Panc1 (cell line): ENCODE results near the gene SART1. TPM values are rescaled to one million over a fixed set of nuclear protein-coding genes. Genes with fewer than 3 reads are reported as not detected.
A peak's percentile ranks its signal among the peaks of the same experiment; 100 is the strongest.

Experiments used
- ATAC-seq: fragments of 200-7000 bp; cut with Tn5 transposase; 2 replicates; pipeline ENCODE4 v1.9.1; 2020; ENCODE audit warnings: mild to moderate bottlenecking, moderate library complexity
- BruUV-seq: library from RNA; stranded (reverse); fragments of 400-500 nt; replicated peaks from 2 replicates; lab custom pipeline; 2021; lab: Mats Ljungman, UMichigan
- CTCF ChIA-PET: fragments of 300-600 bp; sonication (Branson Sonifier 250); formaldehyde crosslinking; loops from one replicate; lab custom pipeline; 2022; ENCODE audit warnings: antibody characterized with exemption; lab: Charles Lee
- POLR2A ChIA-PET: fragments of 300-600 bp; sonication (Branson Sonifier 250); formaldehyde crosslinking; loops from one replicate; lab custom pipeline; 2022; ENCODE audit warnings: antibody characterized with exemption; lab: Charles Lee
- DNase-seq: peaks from one replicate; pipeline ENCODE4 v3.0.0-alpha.2; 2010; ENCODE audit warnings: low read depth, low spot score
- H3K27ac ChIP-seq: 2 replicates; pipeline ENCODE4 v1.5.1; 2011; ENCODE audit warnings: mild to moderate bottlenecking, low read length, inconsistent platforms
- H3K27me3 ChIP-seq: fragments of 200-500 bp; sonication (Bioruptor generic); 2 replicates; pipeline ENCODE4 v1.6.0; 2014; ENCODE audit warnings: low read length, inconsistent platforms; ENCODE audit not compliant: control insufficient read depth, insufficient read depth
- H3K36me3 ChIP-seq: fragments of 200-500 bp; sonication (Bioruptor generic); 2 replicates; pipeline ENCODE4 v1.5.1; 2014; ENCODE audit warnings: inconsistent platforms, mild to moderate bottlenecking, low read length, moderate library complexity; ENCODE audit not compliant: control insufficient read depth, insufficient read depth
- H3K4me1 ChIP-seq: 2 replicates; pipeline ENCODE4 v1.5.1; 2011; ENCODE audit warnings: inconsistent platforms, mild to moderate bottlenecking, low read length, moderate library complexity; ENCODE audit not compliant: control insufficient read depth, insufficient read depth
- H3K4me3 ChIP-seq, 2 experiments: 2 replicates each; pipeline ENCODE4 v1.5.1; 2011 to 2012; ENCODE audit warnings: low read depth in 2 of 2, low read length in 2 of 2, mild to moderate bottlenecking in 2 of 2, inconsistent platforms in 1 of 2, moderate library complexity in 1 of 2
- H3K9me3 ChIP-seq: fragments of 200-500 bp; sonication (Bioruptor generic); 2 replicates; pipeline ENCODE4 v1.5.1; 2014; ENCODE audit warnings: low read depth, mild to moderate bottlenecking, inconsistent platforms, low read length, moderate library complexity; ENCODE audit not compliant: control insufficient read depth, insufficient read depth
- CTCF ChIP-seq: fragments of 450-650 bp; IDR thresholded peaks from 2 replicates; pipeline ENCODE4 v1.5.1; 2017; ENCODE audit warnings: mild to moderate bottlenecking
- POLR2AphosphoS5 ChIP-seq: IDR thresholded peaks from 2 replicates; pipeline ENCODE4 v1.6.1; 2012; ENCODE audit warnings: mild to moderate bottlenecking, low read depth, low read length, moderate library complexity
- REST ChIP-seq, 2 experiments: IDR thresholded peaks; 2 replicates each; pipeline ENCODE4 v1.6.1; 2011 to 2012; ENCODE audit warnings: low read depth in 2 of 2, control low read depth in 1 of 2, low read length in 1 of 2, mild to moderate bottlenecking in 1 of 2, moderate library complexity in 1 of 2; ENCODE audit not compliant: insufficient read depth in 1 of 2
- SIN3A ChIP-seq: IDR thresholded peaks from 2 replicates; pipeline ENCODE4 v1.6.1; 2012; ENCODE audit warnings: low read depth, mild to moderate bottlenecking, low read length, moderate library complexity, borderline replicate concordance; ENCODE audit not compliant: insufficient read depth
- TCF7L2 ChIP-seq: IDR thresholded peaks from 2 replicates; pipeline ENCODE4 v1.6.1; 2011; ENCODE audit warnings: mild to moderate bottlenecking, low read depth, low read length, inconsistent platforms
- in situ Hi-C: cut with HindIII; loops from 2 replicates; pipeline ENCODE4 v1.10.0; 2016; ENCODE audit warnings: low sequenced_read_pairs, low pct_unique_long_range_greater_than_20kb
- intact Hi-C: fragments of 100-400 bp; cut with micrococcal nuclease; formaldehyde crosslinking; loops from one replicate; pipeline ENCODE4 v1.10.0; 2022; ENCODE audit not compliant: unreplicated experiment
- total RNA-seq: library from RNA; stranded (reverse); gene quantifications from one replicate; pipeline ENCODE4 v1.2.1, GENCODE V29; 2021; ENCODE audit not compliant: unreplicated experiment

Gene SART1
- total RNA-seq, 1 experiment from 2014 or later: 76.4 TPM

- no peak for DNase-seq
- CTCF ChIA-PET: no interaction called here
- POLR2A ChIA-PET: interaction anchor here (0.5 to 3.8 kb wide), 3 partner anchors 16 to 20 kb away, joined by 4 to 35 read pairs (median 9); partner anchors contain the start of gene FOSL1
- TF ChIP-seq REST (IDR thresholded peaks at IDR 0.05; ENCODE audit: insufficient read depth in 1 of 2, low read depth in 2 of 2, low read length in 1 of 2) (no peak; a peak in 1 of 4 replicates), POLR2AphosphoS5 (peak; percentile 76), TCF7L2 (no peak), CTCF (no peak), SIN3A (0 out of 2 replicates have a peak, but pooled peaks have one; percentile 15)
- in situ Hi-C loops: no loop called here
- no peak for ATAC-seq
- peak overlapping the region; percentile 86 to 97 for H3K4me3 ChIP-seq
- H3K36me3 ChIP-seq: peaks cover 3% of the 10 kb centered on the region; the same call in 1 of the 2 replicates
- no peaks in the 10 kb centered on the region for H3K9me3 ChIP-seq
- BruUV-seq: TSS peak; percentile 94
- intact Hi-C loops: no loop called here
- peak overlapping the region; percentile 99 for H3K27ac ChIP-seq
- peaks cover 68% of the 10 kb centered on the region for H3K4me1 ChIP-seq
- no peaks in the 10 kb centered on the region for H3K27me3 ChIP-seq
Observed at GRCh38 chr11:65917434-65918210, 43.9 kb upstream of the SART1 start.

- H3K9me3 ChIP-seq: no peaks in the 10 kb centered on the region
- ChIA-PET CTCF (no interaction called here), POLR2A (interaction anchor here (1.2 to 3.8 kb wide), 2 partner anchors 17 to 20 kb away, joined by 4 to 35 read pairs; partner anchors contain the start of gene FOSL1)
- H3K4me1 ChIP-seq: peaks cover 60% of the 10 kb centered on the region
- H3K27me3 ChIP-seq: no peaks in the 10 kb centered on the region
- H3K4me3 ChIP-seq: peak within 1 kb of the TSS; percentile 91 to 97
- ATAC-seq: peak; percentile 45
- DNase-seq: no peak
- peaks cover 3% of the 10 kb centered on the region; the same call in 1 of the 2 replicates for H3K36me3 ChIP-seq
- in situ Hi-C loops: no loop called here
- peak within 1 kb of the TSS; percentile 99 for H3K27ac ChIP-seq
- intact Hi-C loops: no loop called here
- TF ChIP-seq REST (IDR thresholded peaks at IDR 0.05; ENCODE audit: insufficient read depth in 1 of 2, low read depth in 2 of 2, low read length in 1 of 2) (no peak), POLR2AphosphoS5 (peak; percentile 17; the same call in 1 of the 2 replicates)
- BruUV-seq: no TSS peak
Observed at GRCh38 chr11:65918211-65919140, 43.1 kb upstream of the SART1 start, which contains the start of gene C11orf68. Gene C11orf68 (minus strand): TSS chr11:65919062. CDS start chr11:65919031, 31 bp downstream.
